SK-N-SH treated with all-trans-retinoic acid at 6 μM for 48 hours (cell line): ENCODE measurements around the gene KCNK3.
A peak's percentile ranks its signal among the peaks of the same experiment; 100 is the strongest.

Experiments used
- ATAC-seq: fragments of 200-7000 bp; cut with Tn5 transposase; 3 replicates; pipeline ENCODE4 v1.9.1; 2020; ENCODE audit warnings: mild to moderate bottlenecking, moderate library complexity
- ARNTL ChIP-seq: fragments of 450-650 bp; formaldehyde crosslinking; IDR thresholded peaks from 2 replicates; pipeline ENCODE4 v1.5.0; 2020; ENCODE audit warnings: low read depth, mild to moderate bottlenecking, moderate library complexity, borderline replicate concordance
- CSDC2 ChIP-seq: fragments of 250-450 bp; sonication (Bioruptor Pico); IDR thresholded peaks from 2 replicates; pipeline ENCODE4 v1.5.0; 2020; ENCODE audit warnings: mild to moderate bottlenecking, moderate library complexity
- CSRNP3 ChIP-seq: fragments of 250-450 bp; sonication (Bioruptor Pico); IDR thresholded peaks from 2 replicates; pipeline ENCODE4 v1.5.1; 2021; ENCODE audit warnings: mild to moderate bottlenecking, moderate library complexity
- ESRRG ChIP-seq: fragments of 250-450 bp; sonication (Bioruptor Pico); IDR thresholded peaks from 2 replicates; pipeline ENCODE4 v1.6.1; 2021; ENCODE audit warnings: mild to moderate bottlenecking
- GLIS3 ChIP-seq: fragments of 250-450 bp; sonication (Bioruptor Pico); IDR thresholded peaks from 2 replicates; pipeline ENCODE4 v1.5.0; 2020; ENCODE audit warnings: mild to moderate bottlenecking, moderate library complexity
- ISL1 ChIP-seq: fragments of 250-450 bp; sonication (Bioruptor Pico); IDR thresholded peaks from 2 replicates; pipeline ENCODE4 v2.1.2; 2022; ENCODE audit warnings: mild to moderate bottlenecking, moderate library complexity
- OSR1 ChIP-seq: fragments of 250-450 bp; sonication (Bioruptor Pico); IDR thresholded peaks from 2 replicates; pipeline ENCODE4 v1.8.0; 2022; ENCODE audit warnings: moderate library complexity, mild to moderate bottlenecking, inconsistent platforms
- PATZ1 ChIP-seq: fragments of 250-450 bp; sonication (Bioruptor Pico); IDR thresholded peaks from 2 replicates; pipeline ENCODE4 v1.8.0; 2020; ENCODE audit warnings: mild to moderate bottlenecking, moderate library complexity, borderline replicate concordance
- PPARA ChIP-seq: fragments of 250-450 bp; sonication (Bioruptor Pico); IDR thresholded peaks from 2 replicates; pipeline ENCODE4 v1.5.0; 2020; ENCODE audit warnings: mild to moderate bottlenecking, borderline replicate concordance
- SNAI2 ChIP-seq: fragments of 250-450 bp; sonication (Bioruptor Pico); IDR thresholded peaks from 2 replicates; pipeline ENCODE4 v1.5.0; 2020; ENCODE audit warnings: mild to moderate bottlenecking, moderate library complexity
- TOX ChIP-seq: fragments of 250-450 bp; sonication (Bioruptor Pico); IDR thresholded peaks from 2 replicates; pipeline ENCODE4 v1.8.0; 2021; ENCODE audit warnings: mild to moderate bottlenecking, moderate library complexity, borderline replicate concordance
- TSHZ2 ChIP-seq: fragments of 250-450 bp; sonication (Bioruptor Pico); IDR thresholded peaks from 2 replicates; pipeline ENCODE4 v1.5.0; 2020; ENCODE audit warnings: mild to moderate bottlenecking, moderate library complexity
- ZC3H10 ChIP-seq: fragments of 250-450 bp; sonication (Bioruptor Pico); IDR thresholded peaks from 2 replicates; pipeline ENCODE4 v1.5.1; 2021; ENCODE audit warnings: mild to moderate bottlenecking, moderate library complexity
- ZFP3 ChIP-seq: fragments of 250-450 bp; sonication (Bioruptor Pico); IDR thresholded peaks from 2 replicates; pipeline ENCODE4 v1.5.0; 2020; ENCODE audit warnings: mild to moderate bottlenecking, moderate library complexity
- ZFP30 ChIP-seq: fragments of 450-650 bp; formaldehyde crosslinking; IDR thresholded peaks from 2 replicates; pipeline ENCODE4 v1.5.0; 2022; ENCODE audit warnings: mild to moderate bottlenecking, moderate library complexity
- ZNF565 ChIP-seq: fragments of 450-650 bp; formaldehyde crosslinking; conservative IDR thresholded peaks from 2 replicates; pipeline ENCODE4 v1.5.0; 2020; ENCODE audit warnings: low read depth, mild to moderate bottlenecking, moderate library complexity
- ZNF70 ChIP-seq: fragments of 450-650 bp; formaldehyde crosslinking; IDR thresholded peaks from 2 replicates; pipeline ENCODE4 v1.5.0; 2020; ENCODE audit warnings: mild to moderate bottlenecking, moderate library complexity
- ZNF8 ChIP-seq: fragments of 450-650 bp; formaldehyde crosslinking; IDR thresholded peaks from 2 replicates; pipeline ENCODE4 v1.5.0; 2020; ENCODE audit warnings: mild to moderate bottlenecking, moderate library complexity
- TF ChIP-seq, protein P1 (sequence below): fragments of 250-450 bp; sonication (Bioruptor Pico); IDR thresholded peaks from 2 replicates; pipeline ENCODE4 v1.8.0; 2021; ENCODE audit warnings: low read depth, mild to moderate bottlenecking, moderate library complexity, borderline replicate concordance
- TF ChIP-seq, protein P2 (sequence below): fragments of 250-450 bp; sonication (Bioruptor Pico); IDR thresholded peaks from 2 replicates; pipeline ENCODE4 v1.5.1; 2020; ENCODE audit warnings: low read depth, mild to moderate bottlenecking, moderate library complexity

The KCNK3 gene

GRCh38 chr2:26764078-26764887 lies 71.8 kb downstream of the KCNK3 start, which contains the start of gene SLC35F6 (continued):
- TF ChIP-seq SNAI2 (0 out of 2 replicates have a peak, but pooled peaks have one; percentile 35), OSR1 (CRISPR knock-in tag) (no peak), ZNF565 (CRISPR knock-in tag) (peak; percentile 37; the same call in 1 of the 2 replicates), CSRNP3 (CRISPR knock-in tag) (no peak), ARNTL (CRISPR knock-in tag) (no peak), ISL1 (CRISPR knock-in tag) (peak; percentile 14; the same call in 1 of the 2 replicates)
- TF ChIP-seq, protein P1, sequence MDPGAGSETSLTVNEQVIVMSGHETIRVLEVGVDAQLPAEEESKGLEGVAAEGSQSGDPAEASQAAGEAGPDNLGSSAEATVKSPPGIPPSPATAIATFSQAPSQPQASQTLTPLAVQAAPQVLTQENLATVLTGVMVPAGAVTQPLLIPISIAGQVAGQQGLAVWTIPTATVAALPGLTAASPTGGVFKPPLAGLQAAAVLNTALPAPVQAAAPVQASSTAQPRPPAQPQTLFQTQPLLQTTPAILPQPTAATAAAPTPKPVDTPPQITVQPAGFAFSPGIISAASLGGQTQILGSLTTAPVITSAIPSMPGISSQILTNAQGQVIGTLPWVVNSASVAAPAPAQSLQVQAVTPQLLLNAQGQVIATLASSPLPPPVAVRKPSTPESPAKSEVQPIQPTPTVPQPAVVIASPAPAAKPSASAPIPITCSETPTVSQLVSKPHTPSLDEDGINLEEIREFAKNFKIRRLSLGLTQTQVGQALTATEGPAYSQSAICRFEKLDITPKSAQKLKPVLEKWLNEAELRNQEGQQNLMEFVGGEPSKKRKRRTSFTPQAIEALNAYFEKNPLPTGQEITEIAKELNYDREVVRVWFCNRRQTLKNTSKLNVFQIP, result no peak

DNA sequence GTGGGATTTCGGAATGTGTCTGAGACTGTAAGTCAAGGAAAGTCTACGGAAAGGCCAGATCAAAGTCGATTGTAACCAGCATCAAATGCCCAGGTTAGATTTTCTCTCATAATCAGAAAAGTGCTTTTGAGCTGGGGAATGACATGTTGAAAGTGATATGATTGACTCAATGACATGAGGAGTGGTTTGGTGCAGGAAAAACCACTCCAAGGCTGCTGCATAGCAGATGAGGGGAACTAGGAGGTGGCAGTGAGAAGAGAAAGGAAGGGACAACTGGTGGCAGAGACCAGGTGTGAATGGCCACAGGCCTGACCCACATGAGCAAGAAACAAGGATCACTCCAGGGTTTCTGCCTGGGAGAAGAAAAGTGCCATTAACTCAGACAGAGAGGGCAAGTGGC lies 72.4 kb downstream of the KCNK3 start:
- TF ChIP-seq ISL1 (CRISPR knock-in tag) (no peak), SNAI2 (no peak), ZFP3 (CRISPR knock-in tag) (no peak), ARNTL (CRISPR knock-in tag) (no peak), CSDC2 (CRISPR knock-in tag) (no peak), PATZ1 (no peak)
- TF ChIP-seq, protein P2, sequence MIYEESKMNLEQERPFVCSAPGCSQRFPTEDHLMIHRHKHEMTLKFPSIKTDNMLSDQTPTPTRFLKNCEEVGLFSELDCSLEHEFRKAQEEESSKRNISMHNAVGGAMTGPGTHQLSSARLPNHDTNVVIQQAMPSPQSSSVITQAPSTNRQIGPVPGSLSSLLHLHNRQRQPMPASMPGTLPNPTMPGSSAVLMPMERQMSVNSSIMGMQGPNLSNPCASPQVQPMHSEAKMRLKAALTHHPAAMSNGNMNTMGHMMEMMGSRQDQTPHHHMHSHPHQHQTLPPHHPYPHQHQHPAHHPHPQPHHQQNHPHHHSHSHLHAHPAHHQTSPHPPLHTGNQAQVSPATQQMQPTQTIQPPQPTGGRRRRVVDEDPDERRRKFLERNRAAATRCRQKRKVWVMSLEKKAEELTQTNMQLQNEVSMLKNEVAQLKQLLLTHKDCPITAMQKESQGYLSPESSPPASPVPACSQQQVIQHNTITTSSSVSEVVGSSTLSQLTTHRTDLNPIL, result no peak
- no peak for ATAC-seq

DNA sequence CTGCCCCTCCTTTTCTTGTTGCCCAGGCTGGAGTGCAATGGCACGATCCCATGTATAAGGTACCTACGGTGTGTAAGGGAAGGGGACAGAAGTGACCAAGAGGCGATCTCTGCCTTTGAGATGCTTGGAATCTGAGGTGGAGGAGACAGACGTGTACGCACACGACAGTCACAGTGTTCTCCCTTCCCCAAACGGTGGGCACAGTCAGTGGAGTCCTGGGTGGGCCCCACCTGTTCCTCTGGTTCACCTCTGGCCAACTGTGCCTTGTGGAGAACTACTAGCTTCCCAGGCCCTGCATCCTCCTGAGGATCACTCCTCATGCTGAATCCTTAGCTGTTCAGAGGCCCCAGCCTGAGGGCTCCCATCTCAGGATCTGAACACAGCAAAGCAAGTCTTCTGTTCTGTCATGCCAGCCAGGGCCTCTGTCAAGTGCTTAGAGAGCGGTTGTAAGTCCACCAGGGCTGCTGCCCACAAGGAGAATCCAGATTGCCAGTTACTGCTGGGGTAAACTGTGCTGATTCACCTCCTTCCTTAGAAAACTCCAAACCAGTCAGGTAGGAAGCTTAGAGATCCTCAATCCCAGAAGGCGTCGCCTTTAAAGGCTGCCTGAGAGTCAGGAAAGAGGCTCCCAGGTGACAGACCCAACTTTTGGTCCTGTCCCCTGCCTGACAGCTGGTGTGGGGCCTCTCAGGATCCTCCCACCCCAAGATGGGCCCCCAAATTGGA lies 73.1 kb downstream of the KCNK3 start:
- TF ChIP-seq, protein P1, result no peak
- TF ChIP-seq ZNF8 (CRISPR knock-in tag) (no peak), ZNF70 (no peak), ZFP3 (CRISPR knock-in tag) (no peak), ZC3H10 (CRISPR knock-in tag) (no peak), PATZ1 (no peak), OSR1 (CRISPR knock-in tag) (no peak), ISL1 (CRISPR knock-in tag) (no peak), CSRNP3 (CRISPR knock-in tag) (no peak), ESRRG (CRISPR knock-in tag) (no peak), GLIS3 (CRISPR knock-in tag) (no peak), ARNTL (CRISPR knock-in tag) (no peak), ZFP30 (CRISPR knock-in tag) (no peak), PPARA (CRISPR knock-in tag) (no peak), TOX (CRISPR knock-in tag) (no peak), SNAI2 (no peak), ZNF565 (CRISPR knock-in tag) (no peak), TSHZ2 (CRISPR knock-in tag) (no peak)
- TF ChIP-seq, all 23 proteins: peak for 0
- no peak for ATAC-seq
